WERI-Rb-1 (cell line): Measurements from ENCODE around the gene PIK3R1.
A peak's percentile ranks its signal among the peaks of the same experiment; 100 is the strongest.

Experiments
- DNase-seq: peaks from one replicate; pipeline ENCODE4 v3.0.0-alpha.2; 2020
- H3K27ac ChIP-seq: fragments of 250-450 bp; sonication (Bioruptor Pico); 2 replicates; pipeline ENCODE4 v1.5.1; 2020; ENCODE audit warnings: mild to moderate bottlenecking, moderate library complexity
- H3K27me3 ChIP-seq: fragments of 250-450 bp; sonication (Bioruptor Pico); 2 replicates; pipeline ENCODE4 v1.5.1; 2021; ENCODE audit warnings: mild to moderate bottlenecking, low read depth, moderate library complexity; ENCODE audit not compliant: insufficient read depth, severe bottlenecking
- H3K36me3 ChIP-seq: fragments of 250-450 bp; sonication (Bioruptor Pico); 2 replicates; pipeline ENCODE4 v1.5.1; 2020; ENCODE audit warnings: mild to moderate bottlenecking, moderate library complexity
- H3K4me3 ChIP-seq: 2 replicates; pipeline ENCODE4 v1.5.1; 2011; ENCODE audit warnings: low read depth, mild to moderate bottlenecking, control low read depth, low read length
- H3K9me3 ChIP-seq: fragments of 250-450 bp; sonication (Bioruptor Pico); 2 replicates; pipeline ENCODE4 v1.5.1; 2021; ENCODE audit warnings: mild to moderate bottlenecking, moderate library complexity; ENCODE audit not compliant: severe bottlenecking
- CTCF ChIP-seq: IDR thresholded peaks from 2 replicates; pipeline ENCODE4 v1.5.1; 2011; ENCODE audit warnings: low read depth, mild to moderate bottlenecking, control low read depth, inconsistent platforms, low read length

Gene PIK3R1

DNA sequence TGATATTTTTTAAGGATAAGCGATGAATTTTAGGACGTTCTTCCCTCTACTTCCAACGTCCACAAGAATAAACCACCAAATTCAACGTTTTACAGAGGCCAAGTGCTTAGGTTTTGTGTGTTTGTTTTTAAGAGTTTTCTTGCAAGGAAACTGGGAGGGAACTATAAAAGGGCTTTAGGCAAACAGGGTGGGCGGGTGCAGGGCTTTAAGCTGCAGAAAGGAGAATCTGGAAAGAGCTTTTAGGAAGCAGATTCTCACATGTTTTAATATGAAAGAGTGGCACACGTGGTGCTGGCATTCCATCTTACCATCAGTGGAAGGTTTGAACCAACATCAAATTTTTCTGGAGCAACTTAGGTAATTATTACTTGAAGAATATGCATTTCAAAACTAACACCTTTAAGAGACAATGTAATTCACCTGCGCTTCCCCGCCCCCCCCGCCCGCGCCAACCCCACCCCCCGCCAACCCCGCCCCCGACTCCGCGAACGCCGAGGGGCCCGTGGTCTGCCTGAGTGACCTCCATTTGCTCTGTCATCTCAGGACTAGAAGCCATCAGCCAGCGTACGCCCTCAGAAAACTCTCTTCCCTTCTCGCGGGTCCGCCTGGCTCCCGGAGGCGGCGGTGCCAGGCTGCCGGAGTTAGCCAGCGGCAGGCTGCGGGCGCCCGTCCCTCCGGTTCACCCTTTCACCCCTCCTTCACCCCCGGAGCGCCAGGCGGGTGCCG is 911 bp upstream of the PIK3R1 start:
- H3K27ac ChIP-seq, result peak overlapping the region; percentile 73
- no peak for TF ChIP-seq CTCF
- peak overlapping the region; percentile 92 for H3K4me3 ChIP-seq
- DNase-seq, result no peak
- peaks cover 6% of the 10 kb centered on the region for H3K9me3 ChIP-seq
- no peaks in the 10 kb centered on the region for H3K36me3 ChIP-seq
- H3K27me3 ChIP-seq, result no peaks in the 10 kb centered on the region

- DNase-seq, result no peak
- no peak for TF ChIP-seq CTCF
- peak overlapping the region; percentile 83 for H3K27ac ChIP-seq
- H3K9me3 ChIP-seq, result peaks cover 2% of the 10 kb centered on the region
- no peaks in the 10 kb centered on the region for H3K27me3 ChIP-seq
- H3K4me3 ChIP-seq, result peak overlapping the region; percentile 94
- H3K36me3 ChIP-seq, result no peaks in the 10 kb centered on the region
These were observed 315 bp downstream of the PIK3R1 start for GRCh38 chr5:68215898-68216244.

DNA sequence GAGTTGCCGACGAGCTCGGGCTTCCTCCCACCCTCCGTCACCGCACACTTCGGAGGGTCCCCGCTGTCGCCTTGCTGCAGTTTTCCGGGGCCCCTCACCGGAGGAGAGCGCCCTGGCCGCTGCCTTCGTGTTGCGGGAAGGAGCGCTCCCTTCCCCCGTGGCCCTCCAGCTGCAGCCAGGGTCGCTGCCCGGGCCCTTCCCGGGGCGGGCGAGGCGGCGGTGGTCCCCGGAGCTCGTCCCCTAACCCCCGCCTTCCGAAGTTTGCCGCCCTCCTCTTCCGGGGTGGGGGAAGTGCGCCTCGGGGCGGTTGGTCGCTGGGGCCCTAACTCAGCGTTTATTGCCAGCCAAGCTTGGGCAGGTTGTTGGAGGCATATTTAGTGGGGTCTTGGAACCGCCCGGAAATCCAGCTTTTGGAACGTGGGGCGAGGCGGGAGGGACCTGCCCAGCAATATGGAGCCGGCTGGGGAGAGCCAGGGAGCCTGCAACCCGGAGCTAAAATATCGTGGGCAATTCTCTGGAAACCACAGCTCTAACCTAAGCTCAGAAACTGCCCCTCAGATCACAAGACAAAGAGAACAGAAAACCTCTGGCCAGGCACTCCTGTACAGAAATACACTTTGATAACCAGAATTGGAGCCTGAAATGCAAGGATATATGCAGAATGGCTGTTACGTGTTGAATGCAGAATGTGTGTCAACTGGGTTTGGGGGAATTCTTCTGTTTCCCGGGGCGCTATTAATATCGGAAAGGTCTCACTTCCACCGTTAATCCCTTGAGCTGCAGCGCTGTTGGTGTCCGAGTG is 890 bp downstream of the PIK3R1 start:
- peak overlapping the region; percentile 94 for H3K4me3 ChIP-seq
- TF ChIP-seq CTCF, result no peak

DNA sequence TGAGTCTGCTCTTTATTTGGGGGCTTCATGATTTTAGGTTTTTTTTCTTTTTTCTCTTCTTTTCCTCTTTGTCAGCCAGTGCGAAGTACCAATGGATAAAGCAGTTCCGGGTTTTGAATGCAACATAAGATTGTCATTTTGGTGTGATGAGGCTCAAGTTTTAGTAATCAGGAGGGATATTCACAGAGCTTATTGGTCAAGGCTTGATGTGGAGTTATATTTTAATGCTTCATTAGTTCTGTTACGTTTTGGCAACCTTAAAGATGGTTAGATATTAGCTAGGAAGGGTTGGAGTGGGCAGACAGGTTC is 1.4 kb downstream of the PIK3R1 start:
- H3K27me3 ChIP-seq, result no peaks in the 10 kb centered on the region
- no peak for DNase-seq
- peaks cover 6% of the 10 kb centered on the region for H3K9me3 ChIP-seq
- no peak for TF ChIP-seq CTCF
- peak overlapping the region; percentile 83 for H3K27ac ChIP-seq
- peak overlapping the region; percentile 94 for H3K4me3 ChIP-seq
- no peaks in the 10 kb centered on the region for H3K36me3 ChIP-seq

More for the DNA sequence above, 890 bp downstream of the PIK3R1 start:
- Histone ChIP-seq H3K27ac (peak overlapping the region; percentile 83), H3K36me3 (no peaks in the 10 kb centered on the region), H3K27me3 (no peaks in the 10 kb centered on the region), H3K9me3 (peaks cover 6% of the 10 kb centered on the region)
- DNase-seq, result peak; percentile 67

- H3K4me3 ChIP-seq, result peak overlapping the region; percentile 94; the same call in 1 of the 2 replicates
- H3K36me3 ChIP-seq, result no peaks in the 10 kb centered on the region
- H3K27me3 ChIP-seq, result no peaks in the 10 kb centered on the region
- no peak for TF ChIP-seq CTCF
- no peak overlapping the region for H3K27ac ChIP-seq
- H3K9me3 ChIP-seq, result peaks cover 6% of the 10 kb centered on the region
- no peak for DNase-seq
These were observed 2.0 kb downstream of the PIK3R1 start for GRCh38 chr5:68217528-68217927.
